HG03457 (cell line): ENCODE data around the gene ESYT3.
"Not testable (repeated sequence)": the region's sequence is repeated elsewhere in the genome, so short reads cannot be mapped to it uniquely, and the experiment has no call there.

Experiments
- ATAC-seq: cut with Tn5 transposase; IDR thresholded peaks from one replicate; pipeline ENCODE4 v1.9.1; 2021; ENCODE audit warnings: moderate number of reproducible peaks; ENCODE audit not compliant: unreplicated experiment

ESYT3 gene

GRCh38 chr3:138441256-138441655 is 6.8 kb downstream of the ESYT3 start:
- ATAC-seq, result no peak

GRCh38 chr3:138441742-138442141 is 7.3 kb downstream of the ESYT3 start:
- no peak for ATAC-seq

- no peak for ATAC-seq
These were observed 8.0 kb downstream of the ESYT3 start for GRCh38 chr3:138442433-138442832.

GRCh38 chr3:138443091-138443490 is 8.7 kb downstream of the ESYT3 start:
- ATAC-seq, result no peak

- no peak for ATAC-seq
These were observed 9.4 kb downstream of the ESYT3 start for GRCh38 chr3:138443521-138444503.

- ATAC-seq, result no peak
These were observed 10.8 kb downstream of the ESYT3 start for GRCh38 chr3:138445236-138445635.

GRCh38 chr3:138445654-138446053 is 11.2 kb downstream of the ESYT3 start:
- no peak for ATAC-seq

GRCh38 chr3:138448631-138449030 is 14.2 kb downstream of the ESYT3 start:
- ATAC-seq, result no peak

GRCh38 chr3:138449490-138449889 is 15.1 kb downstream of the ESYT3 start:
- no peak for ATAC-seq

GRCh38 chr3:138450181-138450580 is 15.8 kb downstream of the ESYT3 start:
- no peak for ATAC-seq

GRCh38 chr3:138450704-138451424 is 16.4 kb downstream of the ESYT3 start:
- no peak for ATAC-seq

GRCh38 chr3:138451595-138452162 is 17.3 kb downstream of the ESYT3 start:
- ATAC-seq, result no peak

- ATAC-seq, result no peak
These were observed 18.0 kb downstream of the ESYT3 start for GRCh38 chr3:138452436-138452835.

GRCh38 chr3:138453940-138454339 is 19.5 kb downstream of the ESYT3 start:
- ATAC-seq, result not testable (repeated sequence)

- no peak for ATAC-seq
These were observed 21.6 kb downstream of the ESYT3 start for GRCh38 chr3:138455801-138456716.

- ATAC-seq, result no peak
These were observed 22.8 kb downstream of the ESYT3 start for GRCh38 chr3:138456961-138457862.

GRCh38 chr3:138457863-138458735 is 23.7 kb downstream of the ESYT3 start:
- no peak for ATAC-seq

- ATAC-seq, result no peak
These were observed 24.5 kb downstream of the ESYT3 start for GRCh38 chr3:138458774-138459499.
